ENCODE data around the gene UCK2. TPM values are rescaled to one million over a fixed set of nuclear protein-coding genes. Genes with fewer than 3 reads are reported as not detected.

The UCK2 gene
- total and polyA plus RNA-seq, 9 of the 15 experiments (the other 6 are each of a cell fraction or from before 2014, with no cell fraction given) = 71.6 to 145 (median 95.8) TPM

GRCh38 chr1:165857046-165857801, 29.8 kb downstream of the UCK2 start:
- Histone ChIP-seq H3K4me3 (no peak overlapping the region), H3K36me3 (ENCODE audit: control insufficient read depth, insufficient read depth, low read length) (peaks cover 5% of the 10 kb centered on the region), H3K27ac (ENCODE audit: extremely low read depth, low read depth, low read length) (no peak overlapping the region), H4K20me1 (replicated peaks; ENCODE audit: control insufficient read depth, insufficient read depth, low read length) (peaks cover 25% of the 10 kb centered on the region), H3K79me2 (ENCODE audit: control insufficient read depth, insufficient read depth, low read length) (peaks cover 96% of the 10 kb centered on the region), H3K9me1 (ENCODE audit: control insufficient read depth, insufficient read depth, low read length) (peaks cover 9% of the 10 kb centered on the region), H2AFZ (ENCODE audit: low read depth, low read length) (no peak overlapping the region), H3K27me3 (ENCODE audit: control insufficient read depth in 2 of 2, insufficient read depth in 2 of 2, low read length in 2 of 2) (no peaks in the 10 kb centered on the region), H3K9me3 (replicated peaks; ENCODE audit: control insufficient read depth, insufficient read depth, low read depth, low read length) (no peaks in the 10 kb centered on the region), H3K9ac (ENCODE audit: insufficient read depth in 1 of 2, low read depth in 2 of 2, low read length in 2 of 2) (peak overlapping the region in 1 of 2 experiments; percentile 38; a peak in 2 of 4 replicates), H3K4me2 (ENCODE audit: insufficient read depth, low read length) (peak overlapping the region; percentile 1; the same call in 1 of the 2 replicates), H3K4me1 (replicated peaks in 1 of 2; ENCODE audit: control insufficient read depth in 2 of 2, insufficient read depth in 2 of 2, low read length in 2 of 2) (peaks cover 12 to 39% of the 10 kb centered on the region in 2 experiments)
- ATAC-seq (peak; percentile 40), DNase-seq (ENCODE audit: extremely low read depth in 1 of 4, low spot score in 3 of 4) (no peak), FAIRE-seq (peak; percentile 26)
- ChIA-PET CTCF (ENCODE audit: low intra/inter-chr PET ratio) (no interaction called here), POLR2A (interaction anchor here (0.8 to 4.3 kb wide), 5 partner anchors 8 to 28 kb away, joined by 3 to 24 read pairs (median 3); no protein-coding TSS in a partner anchor)
- in situ Hi-C loops (cut with MboI) = no loop called here
- no TSS peak for BruUV-seq (replicated peaks)
- WGBS (ENCODE audit: insufficient coverage, low coverage, missing lambda C conversion rate) = 79% methylated on average over 8 of the region's 8 CpGs
- intact Hi-C loops (cut with micrococcal nuclease) = no loop called here
- TF ChIP-seq NUFIP1 (IDR thresholded peaks at IDR 0.05; ENCODE audit: partially characterized antibody) (no peak), ZFP36 (IDR thresholded peaks at IDR 0.05; ENCODE audit: low read depth, low read length, partially characterized antibody) (no peak), CEBPB (tag; IDR thresholded peaks at IDR 0.05) (peak; percentile 98), TRIM24 (IDR thresholded peaks at IDR 0.05) (peak; percentile 79 to 80), E2F3 (CRISPR knock-in tag; IDR thresholded peaks at IDR 0.05) (no peak), SAFB (IDR thresholded peaks at IDR 0.05; ENCODE audit: borderline replicate concordance, low read depth, low read length) (no peak), ZNF197 (CRISPR knock-in tag; IDR thresholded peaks at IDR 0.05; ENCODE audit: low read depth) (no peak), WHSC1 (IDR thresholded peaks at IDR 0.05; ENCODE audit: low read length) (peak; percentile 70), ZNF655 (CRISPR knock-in tag; IDR thresholded peaks at IDR 0.05) (no peak), GTF3C2 (IDR thresholded peaks at IDR 0.05; ENCODE audit: borderline replicate concordance, extremely low read depth, insufficient read length) (no peak)
- TF ChIP-seq, protein P1, sequence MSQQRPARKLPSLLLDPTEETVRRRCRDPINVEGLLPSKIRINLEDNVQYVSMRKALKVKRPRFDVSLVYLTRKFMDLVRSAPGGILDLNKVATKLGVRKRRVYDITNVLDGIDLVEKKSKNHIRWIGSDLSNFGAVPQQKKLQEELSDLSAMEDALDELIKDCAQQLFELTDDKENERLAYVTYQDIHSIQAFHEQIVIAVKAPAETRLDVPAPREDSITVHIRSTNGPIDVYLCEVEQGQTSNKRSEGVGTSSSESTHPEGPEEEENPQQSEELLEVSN (IDR thresholded peaks at IDR 0.05; ENCODE audit: borderline replicate concordance in 1 of 2, extremely low read depth in 1 of 2, insufficient read depth in 1 of 2, insufficient read length in 1 of 2, low read depth in 1 of 2, low read length in 1 of 2, poor library complexity in 1 of 2, severe bottlenecking in 1 of 2) = no peak
- TF ChIP-seq, protein P2, sequence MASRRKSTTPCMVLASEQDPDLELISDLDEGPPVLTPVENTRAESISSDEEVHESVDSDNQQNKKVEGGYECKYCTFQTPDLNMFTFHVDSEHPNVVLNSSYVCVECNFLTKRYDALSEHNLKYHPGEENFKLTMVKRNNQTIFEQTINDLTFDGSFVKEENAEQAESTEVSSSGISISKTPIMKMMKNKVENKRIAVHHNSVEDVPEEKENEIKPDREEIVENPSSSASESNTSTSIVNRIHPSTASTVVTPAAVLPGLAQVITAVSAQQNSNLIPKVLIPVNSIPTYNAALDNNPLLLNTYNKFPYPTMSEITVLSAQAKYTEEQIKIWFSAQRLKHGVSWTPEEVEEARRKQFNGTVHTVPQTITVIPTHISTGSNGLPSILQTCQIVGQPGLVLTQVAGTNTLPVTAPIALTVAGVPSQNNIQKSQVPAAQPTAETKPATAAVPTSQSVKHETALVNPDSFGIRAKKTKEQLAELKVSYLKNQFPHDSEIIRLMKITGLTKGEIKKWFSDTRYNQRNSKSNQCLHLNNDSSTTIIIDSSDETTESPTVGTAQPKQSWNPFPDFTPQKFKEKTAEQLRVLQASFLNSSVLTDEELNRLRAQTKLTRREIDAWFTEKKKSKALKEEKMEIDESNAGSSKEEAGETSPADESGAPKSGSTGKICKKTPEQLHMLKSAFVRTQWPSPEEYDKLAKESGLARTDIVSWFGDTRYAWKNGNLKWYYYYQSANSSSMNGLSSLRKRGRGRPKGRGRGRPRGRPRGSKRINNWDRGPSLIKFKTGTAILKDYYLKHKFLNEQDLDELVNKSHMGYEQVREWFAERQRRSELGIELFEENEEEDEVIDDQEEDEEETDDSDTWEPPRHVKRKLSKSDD (conservative IDR thresholded peaks at IDR 0.05; ENCODE audit: low read length) = no peak

Data from K562 (cell line).